Progenitor cell of endocrine pancreas (in vitro differentiated cells): ENCODE measurements around the gene KCNQ5. TPM values are rescaled to one million over a fixed set of nuclear protein-coding genes. Genes with fewer than 3 reads are reported as not detected.

Source experiments
- DNase-seq: peaks from one replicate; pipeline ENCODE4 v3.0.0; 2021; ENCODE audit warnings: low spot score; ENCODE audit not compliant: unreplicated experiment
- H3K27ac Mint-ChIP-seq: 2 replicates; pipeline ENCODE4 v1.8.0; 2021; ENCODE audit warnings: mild to moderate bottlenecking, moderate library complexity, mixed read lengths
- H3K27me3 Mint-ChIP-seq: 2 replicates; pipeline ENCODE4 v1.8.0; 2021; ENCODE audit warnings: mixed read lengths
- H3K36me3 Mint-ChIP-seq: 2 replicates; pipeline ENCODE4 v1.8.0; 2022; ENCODE audit warnings: mixed read lengths; ENCODE audit not compliant: insufficient read depth
- H3K4me1 Mint-ChIP-seq: 2 replicates; pipeline ENCODE4 v1.8.0; 2021; ENCODE audit warnings: low read depth, mixed read lengths
- H3K4me3 Mint-ChIP-seq: 2 replicates; pipeline ENCODE4 v1.8.0; 2021; ENCODE audit warnings: low read depth, mild to moderate bottlenecking, moderate library complexity, mixed read lengths
- H3K9me3 Mint-ChIP-seq: 2 replicates; pipeline ENCODE4 v1.8.0; 2021; ENCODE audit warnings: low read depth, mixed read lengths
- total RNA-seq: library from RNA; stranded (reverse); gene quantifications from 2 replicates; pipeline ENCODE4 v1.2.1, GENCODE V29; 2021
- TF ChIP-seq, protein P1 (sequence below): fragments of 200-600 bp; sonication (generic); IDR thresholded peaks from one replicate; pipeline ENCODE4 v1.5.0; 2021; ENCODE audit warnings: antibody characterized with exemption, mild to moderate bottlenecking; ENCODE audit not compliant: unreplicated experiment

Gene KCNQ5
- total RNA-seq, 1 donor from 2014 or later = 1.0 TPM

DNA sequence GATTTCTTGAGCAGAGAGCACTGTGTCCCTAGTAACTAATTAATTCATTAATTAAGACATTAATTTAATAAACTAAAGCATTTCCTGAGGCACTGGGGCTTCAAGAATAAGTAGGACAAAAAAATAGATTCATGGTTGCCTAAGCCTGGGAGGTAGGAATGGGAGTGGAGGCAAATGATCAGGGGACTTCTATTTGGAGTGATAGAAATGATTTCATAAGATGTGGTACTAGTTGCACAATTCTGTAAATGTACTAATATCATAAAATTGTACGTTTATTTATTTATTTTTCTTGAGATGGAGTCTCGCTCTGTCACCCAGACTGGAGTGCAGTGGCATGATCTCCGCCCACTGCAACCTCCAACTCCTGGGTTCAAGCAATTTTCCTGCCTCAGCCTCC is 316.2 kb downstream of the KCNQ5 start:
- Mint-ChIP-seq H3K27ac (no peak overlapping the region), H3K27me3 (peaks cover 6% of the 10 kb centered on the region), H3K4me3 (no peak overlapping the region), H3K36me3 (no peaks in the 10 kb centered on the region), H3K9me3 (no peaks in the 10 kb centered on the region), H3K4me1 (peaks cover 14% of the 10 kb centered on the region)
- TF ChIP-seq, protein P1, sequence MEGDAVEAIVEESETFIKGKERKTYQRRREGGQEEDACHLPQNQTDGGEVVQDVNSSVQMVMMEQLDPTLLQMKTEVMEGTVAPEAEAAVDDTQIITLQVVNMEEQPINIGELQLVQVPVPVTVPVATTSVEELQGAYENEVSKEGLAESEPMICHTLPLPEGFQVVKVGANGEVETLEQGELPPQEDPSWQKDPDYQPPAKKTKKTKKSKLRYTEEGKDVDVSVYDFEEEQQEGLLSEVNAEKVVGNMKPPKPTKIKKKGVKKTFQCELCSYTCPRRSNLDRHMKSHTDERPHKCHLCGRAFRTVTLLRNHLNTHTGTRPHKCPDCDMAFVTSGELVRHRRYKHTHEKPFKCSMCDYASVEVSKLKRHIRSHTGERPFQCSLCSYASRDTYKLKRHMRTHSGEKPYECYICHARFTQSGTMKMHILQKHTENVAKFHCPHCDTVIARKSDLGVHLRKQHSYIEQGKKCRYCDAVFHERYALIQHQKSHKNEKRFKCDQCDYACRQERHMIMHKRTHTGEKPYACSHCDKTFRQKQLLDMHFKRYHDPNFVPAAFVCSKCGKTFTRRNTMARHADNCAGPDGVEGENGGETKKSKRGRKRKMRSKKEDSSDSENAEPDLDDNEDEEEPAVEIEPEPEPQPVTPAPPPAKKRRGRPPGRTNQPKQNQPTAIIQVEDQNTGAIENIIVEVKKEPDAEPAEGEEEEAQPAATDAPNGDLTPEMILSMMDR = no peak
- no peak for DNase-seq

DNA sequence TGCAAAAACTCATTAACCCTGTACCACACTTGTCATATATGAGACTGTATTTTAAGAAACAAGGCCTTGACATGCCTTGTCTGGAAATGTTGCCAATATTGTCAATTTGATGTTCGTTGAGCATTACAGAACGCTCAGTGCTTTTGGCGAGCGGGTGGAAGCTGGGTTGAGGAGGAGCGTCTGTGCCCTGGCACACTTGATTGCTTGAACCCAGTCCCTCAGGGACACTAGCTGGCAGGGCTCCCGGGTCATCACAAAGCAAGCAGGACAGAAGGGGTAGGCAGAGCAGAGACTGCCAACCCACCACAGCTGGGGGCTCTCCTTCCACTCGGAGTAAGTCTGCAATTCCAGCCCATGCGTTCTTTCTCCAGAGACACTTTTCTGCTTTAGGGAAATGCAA is 317.1 kb downstream of the KCNQ5 start:
- no peak for DNase-seq
- H3K9me3 Mint-ChIP-seq = no peaks in the 10 kb centered on the region
- H3K27ac Mint-ChIP-seq = no peak overlapping the region
- H3K4me1 Mint-ChIP-seq = peaks cover 10% of the 10 kb centered on the region
- peaks cover 6% of the 10 kb centered on the region for H3K27me3 Mint-ChIP-seq
- H3K4me3 Mint-ChIP-seq = no peak overlapping the region
- TF ChIP-seq, protein P1 = no peak
- H3K36me3 Mint-ChIP-seq = no peaks in the 10 kb centered on the region

DNA sequence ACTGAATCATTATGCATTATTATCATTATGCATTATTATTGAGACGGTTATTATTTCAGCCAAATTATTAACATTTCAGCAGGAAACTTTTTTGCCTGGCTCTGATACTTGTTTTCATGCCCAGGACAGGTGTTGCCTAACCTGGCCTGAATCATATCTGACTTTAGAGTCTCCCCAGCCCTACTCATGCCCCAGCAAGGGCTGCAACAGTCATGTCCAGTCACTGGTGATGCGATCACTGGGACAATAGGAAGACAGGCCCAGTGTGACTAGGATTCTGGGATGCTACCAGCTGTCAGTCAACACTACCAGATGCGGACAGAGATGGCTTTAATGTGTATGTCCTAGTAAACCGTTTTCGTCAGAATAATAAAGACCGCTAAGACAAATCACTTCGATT is 318.4 kb downstream of the KCNQ5 start:
- no peak for DNase-seq
- Mint-ChIP-seq H3K36me3 (no peaks in the 10 kb centered on the region), H3K4me3 (no peak overlapping the region), H3K27me3 (peaks cover 6% of the 10 kb centered on the region), H3K27ac (no peak overlapping the region), H3K9me3 (no peaks in the 10 kb centered on the region), H3K4me1 (peaks cover 10% of the 10 kb centered on the region)
- TF ChIP-seq, protein P1 = no peak

DNA sequence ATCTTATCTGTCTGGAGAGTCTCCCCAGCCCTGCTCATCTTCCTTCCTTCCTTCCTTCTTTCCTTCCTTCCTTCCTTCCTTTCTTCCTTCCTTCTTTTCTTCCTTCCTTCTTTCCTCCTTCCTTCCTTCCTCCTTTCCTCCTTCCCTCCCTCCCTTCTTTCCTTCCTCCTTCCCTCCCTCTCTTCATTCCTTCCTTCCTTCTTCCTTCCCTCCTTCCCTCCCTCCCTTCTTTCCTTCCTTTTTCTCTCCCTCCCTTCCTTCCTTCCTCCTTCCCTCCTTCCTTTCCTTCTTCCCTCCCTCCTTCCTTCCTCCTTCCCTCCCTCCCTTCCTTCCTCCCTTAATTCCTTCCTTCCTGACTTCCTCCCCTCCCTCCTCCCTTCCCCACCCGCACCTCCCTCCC is 319.4 kb downstream of the KCNQ5 start:
- no peak overlapping the region for H3K4me3 Mint-ChIP-seq
- no peak for DNase-seq

GRCh38 chr6:72941751-72942150 is 319.9 kb downstream of the KCNQ5 start:
- DNase-seq = no peak
- H3K27me3 Mint-ChIP-seq = no peaks in the 10 kb centered on the region
- H3K4me1 Mint-ChIP-seq = peaks cover 10% of the 10 kb centered on the region
- no peak overlapping the region for H3K4me3 Mint-ChIP-seq
- H3K9me3 Mint-ChIP-seq = no peaks in the 10 kb centered on the region
- H3K27ac Mint-ChIP-seq = peak overlapping the region; percentile 83
- H3K36me3 Mint-ChIP-seq = no peaks in the 10 kb centered on the region
- TF ChIP-seq, protein P1 = no peak

More for the DNA sequence above, 319.4 kb downstream of the KCNQ5 start:
- TF ChIP-seq, protein P1 = no peak
- H3K27me3 Mint-ChIP-seq = no peaks in the 10 kb centered on the region
- no peak overlapping the region for H3K27ac Mint-ChIP-seq
- no peaks in the 10 kb centered on the region for H3K36me3 Mint-ChIP-seq
- H3K9me3 Mint-ChIP-seq = no peaks in the 10 kb centered on the region
- peaks cover 10% of the 10 kb centered on the region for H3K4me1 Mint-ChIP-seq
